ENCODE results near the gene LRRTM4.

Gene LRRTM4

DNA sequence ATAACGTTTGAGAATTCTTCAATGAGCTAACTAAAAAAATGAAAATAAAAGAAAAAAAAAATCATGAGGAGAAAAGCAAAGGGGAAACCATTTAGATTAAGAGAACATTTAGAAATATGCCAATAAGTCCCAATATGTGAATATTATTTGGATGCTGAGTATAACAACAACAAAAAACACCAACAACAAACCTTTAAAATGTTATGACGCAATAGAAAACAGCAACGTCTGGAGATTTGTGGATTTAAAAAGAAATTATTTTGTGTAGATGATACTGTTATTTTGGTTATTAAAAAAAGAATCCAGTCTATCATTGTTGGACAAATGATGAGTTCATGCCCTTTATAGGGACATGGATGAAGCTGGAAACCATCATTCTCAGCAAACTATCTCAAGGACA lies 417.2 kb downstream of the LRRTM4 start:
- no peaks in the 10 kb centered on the region for H3K9me3 ChIP-seq (ENCODE audit: low read length)
- H2AFZ ChIP-seq (ENCODE audit: low read length): no peak overlapping the region
- TF ChIP-seq, protein P1, sequence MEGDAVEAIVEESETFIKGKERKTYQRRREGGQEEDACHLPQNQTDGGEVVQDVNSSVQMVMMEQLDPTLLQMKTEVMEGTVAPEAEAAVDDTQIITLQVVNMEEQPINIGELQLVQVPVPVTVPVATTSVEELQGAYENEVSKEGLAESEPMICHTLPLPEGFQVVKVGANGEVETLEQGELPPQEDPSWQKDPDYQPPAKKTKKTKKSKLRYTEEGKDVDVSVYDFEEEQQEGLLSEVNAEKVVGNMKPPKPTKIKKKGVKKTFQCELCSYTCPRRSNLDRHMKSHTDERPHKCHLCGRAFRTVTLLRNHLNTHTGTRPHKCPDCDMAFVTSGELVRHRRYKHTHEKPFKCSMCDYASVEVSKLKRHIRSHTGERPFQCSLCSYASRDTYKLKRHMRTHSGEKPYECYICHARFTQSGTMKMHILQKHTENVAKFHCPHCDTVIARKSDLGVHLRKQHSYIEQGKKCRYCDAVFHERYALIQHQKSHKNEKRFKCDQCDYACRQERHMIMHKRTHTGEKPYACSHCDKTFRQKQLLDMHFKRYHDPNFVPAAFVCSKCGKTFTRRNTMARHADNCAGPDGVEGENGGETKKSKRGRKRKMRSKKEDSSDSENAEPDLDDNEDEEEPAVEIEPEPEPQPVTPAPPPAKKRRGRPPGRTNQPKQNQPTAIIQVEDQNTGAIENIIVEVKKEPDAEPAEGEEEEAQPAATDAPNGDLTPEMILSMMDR (IDR thresholded peaks at IDR 0.05; ENCODE audit: low read length): no peak
- no peak for TF ChIP-seq EZH2 (IDR thresholded peaks at IDR 0.05; ENCODE audit: borderline replicate concordance, low read length)
- H3K9ac ChIP-seq (ENCODE audit: low read length): no peak overlapping the region
- H3K27ac ChIP-seq (ENCODE audit: low read depth, low read length, poor library complexity, severe bottlenecking): no peak overlapping the region
- H3K79me2 ChIP-seq (ENCODE audit: insufficient read depth, low read length): no peaks in the 10 kb centered on the region
- H3K4me3 ChIP-seq (ENCODE audit: low read depth, low read length, poor library complexity, severe bottlenecking): no peak overlapping the region
- no peaks in the 10 kb centered on the region for H3K9me2 ChIP-seq (ENCODE audit: low read depth, low read length)
- H3K4me2 ChIP-seq (ENCODE audit: low read length): no peak overlapping the region
- H3K4me1 ChIP-seq (ENCODE audit: insufficient read depth, low read length, severe bottlenecking): no peaks in the 10 kb centered on the region
- H3F3A ChIP-seq (ENCODE audit: insufficient read depth, low read length): no peaks in the 10 kb centered on the region
- H3K27me3 ChIP-seq (ENCODE audit: insufficient read depth, low read length): no peaks in the 10 kb centered on the region
- H4K20me1 ChIP-seq (ENCODE audit: insufficient read depth, low read length): no peaks in the 10 kb centered on the region
- no peaks in the 10 kb centered on the region for H3K36me3 ChIP-seq (ENCODE audit: insufficient read depth, low read length)

- Histone ChIP-seq H4K20me1 (ENCODE audit: insufficient read depth, low read length) (no peaks in the 10 kb centered on the region), H3K36me3 (ENCODE audit: insufficient read depth, low read length) (no peaks in the 10 kb centered on the region), H3K4me3 (ENCODE audit: low read depth, low read length, poor library complexity, severe bottlenecking) (no peak overlapping the region), H3K9me2 (ENCODE audit: low read depth, low read length) (no peaks in the 10 kb centered on the region), H3K4me1 (ENCODE audit: insufficient read depth, low read length, severe bottlenecking) (no peaks in the 10 kb centered on the region), H3K9ac (ENCODE audit: low read length) (no peak overlapping the region), H3K27ac (ENCODE audit: low read depth, low read length, poor library complexity, severe bottlenecking) (no peak overlapping the region), H3F3A (ENCODE audit: insufficient read depth, low read length) (no peaks in the 10 kb centered on the region), H3K27me3 (ENCODE audit: insufficient read depth, low read length) (no peaks in the 10 kb centered on the region), H2AFZ (ENCODE audit: low read length) (no peak overlapping the region), H3K4me2 (ENCODE audit: low read length) (no peak overlapping the region), H3K9me3 (ENCODE audit: low read length) (no peaks in the 10 kb centered on the region), H3K79me2 (ENCODE audit: insufficient read depth, low read length) (no peaks in the 10 kb centered on the region)
- TF ChIP-seq EZH2 (IDR thresholded peaks at IDR 0.05; ENCODE audit: borderline replicate concordance, low read length): no peak
- TF ChIP-seq, protein P1 (IDR thresholded peaks at IDR 0.05; ENCODE audit: low read length): no peak
Measured at GRCh38 chr2:77104554-77104953, 417.6 kb downstream of the LRRTM4 start.

GRCh38 chr2:77102927-77103326 lies 419.2 kb downstream of the LRRTM4 start:
- Histone ChIP-seq H3K79me2 (ENCODE audit: insufficient read depth, low read length) (no peaks in the 10 kb centered on the region), H3F3A (ENCODE audit: insufficient read depth, low read length) (no peaks in the 10 kb centered on the region), H3K27me3 (ENCODE audit: insufficient read depth, low read length) (no peaks in the 10 kb centered on the region), H2AFZ (ENCODE audit: low read length) (no peak overlapping the region), H3K4me1 (ENCODE audit: insufficient read depth, low read length, severe bottlenecking) (no peaks in the 10 kb centered on the region), H3K36me3 (ENCODE audit: insufficient read depth, low read length) (no peaks in the 10 kb centered on the region), H3K27ac (ENCODE audit: low read depth, low read length, poor library complexity, severe bottlenecking) (no peak overlapping the region), H3K9me3 (ENCODE audit: low read length) (no peaks in the 10 kb centered on the region), H3K9ac (ENCODE audit: low read length) (no peak overlapping the region), H3K9me2 (ENCODE audit: low read depth, low read length) (no peaks in the 10 kb centered on the region), H4K20me1 (ENCODE audit: insufficient read depth, low read length) (no peaks in the 10 kb centered on the region), H3K4me3 (ENCODE audit: low read depth, low read length, poor library complexity, severe bottlenecking) (no peak overlapping the region), H3K4me2 (ENCODE audit: low read length) (no peak overlapping the region)
- no peak for TF ChIP-seq EZH2 (IDR thresholded peaks at IDR 0.05; ENCODE audit: borderline replicate concordance, low read length)
- TF ChIP-seq, protein P1 (IDR thresholded peaks at IDR 0.05; ENCODE audit: low read length): no peak

Measured in OCI-LY1 (cell line).